Panc1 (cell line): Measurements from ENCODE around the gene IL37. TPM values are rescaled to one million over a fixed set of nuclear protein-coding genes. Genes with fewer than 3 reads are reported as not detected.

Experiments used
- ATAC-seq: fragments of 200-7000 bp; cut with Tn5 transposase; 2 replicates; pipeline ENCODE4 v1.9.1; 2020; ENCODE audit warnings: mild to moderate bottlenecking, moderate library complexity
- BruUV-seq: library from RNA; stranded (reverse); fragments of 400-500 nt; replicated peaks from 2 replicates; lab custom pipeline; 2021; lab: Mats Ljungman, UMichigan
- CTCF ChIA-PET: fragments of 300-600 bp; sonication (Branson Sonifier 250); formaldehyde crosslinking; loops from one replicate; lab custom pipeline; 2022; ENCODE audit warnings: antibody characterized with exemption; lab: Charles Lee
- POLR2A ChIA-PET: fragments of 300-600 bp; sonication (Branson Sonifier 250); formaldehyde crosslinking; loops from one replicate; lab custom pipeline; 2022; ENCODE audit warnings: antibody characterized with exemption; lab: Charles Lee
- DNase-seq: peaks from one replicate; pipeline ENCODE4 v3.0.0-alpha.2; 2010; ENCODE audit warnings: low read depth, low spot score
- H3K27ac ChIP-seq: 2 replicates; pipeline ENCODE4 v1.5.1; 2011; ENCODE audit warnings: mild to moderate bottlenecking, low read length, inconsistent platforms
- H3K27me3 ChIP-seq: fragments of 200-500 bp; sonication (Bioruptor generic); 2 replicates; pipeline ENCODE4 v1.6.0; 2014; ENCODE audit warnings: low read length, inconsistent platforms; ENCODE audit not compliant: control insufficient read depth, insufficient read depth
- H3K36me3 ChIP-seq: fragments of 200-500 bp; sonication (Bioruptor generic); 2 replicates; pipeline ENCODE4 v1.5.1; 2014; ENCODE audit warnings: inconsistent platforms, mild to moderate bottlenecking, low read length, moderate library complexity; ENCODE audit not compliant: control insufficient read depth, insufficient read depth
- H3K4me1 ChIP-seq: 2 replicates; pipeline ENCODE4 v1.5.1; 2011; ENCODE audit warnings: inconsistent platforms, mild to moderate bottlenecking, low read length, moderate library complexity; ENCODE audit not compliant: control insufficient read depth, insufficient read depth
- H3K4me3 ChIP-seq, 2 experiments: 2 replicates each; pipeline ENCODE4 v1.5.1; 2011 to 2012; ENCODE audit warnings: low read depth in 2 of 2, low read length in 2 of 2, mild to moderate bottlenecking in 2 of 2, inconsistent platforms in 1 of 2, moderate library complexity in 1 of 2
- H3K9me3 ChIP-seq: fragments of 200-500 bp; sonication (Bioruptor generic); 2 replicates; pipeline ENCODE4 v1.5.1; 2014; ENCODE audit warnings: low read depth, mild to moderate bottlenecking, inconsistent platforms, low read length, moderate library complexity; ENCODE audit not compliant: control insufficient read depth, insufficient read depth
- CTCF ChIP-seq: fragments of 450-650 bp; IDR thresholded peaks from 2 replicates; pipeline ENCODE4 v1.5.1; 2017; ENCODE audit warnings: mild to moderate bottlenecking
- POLR2AphosphoS5 ChIP-seq: IDR thresholded peaks from 2 replicates; pipeline ENCODE4 v1.6.1; 2012; ENCODE audit warnings: mild to moderate bottlenecking, low read depth, low read length, moderate library complexity
- REST ChIP-seq, 2 experiments: IDR thresholded peaks; 2 replicates each; pipeline ENCODE4 v1.6.1; 2011 to 2012; ENCODE audit warnings: low read depth in 2 of 2, control low read depth in 1 of 2, low read length in 1 of 2, mild to moderate bottlenecking in 1 of 2, moderate library complexity in 1 of 2; ENCODE audit not compliant: insufficient read depth in 1 of 2
- SIN3A ChIP-seq: IDR thresholded peaks from 2 replicates; pipeline ENCODE4 v1.6.1; 2012; ENCODE audit warnings: low read depth, mild to moderate bottlenecking, low read length, moderate library complexity, borderline replicate concordance; ENCODE audit not compliant: insufficient read depth
- TCF7L2 ChIP-seq: IDR thresholded peaks from 2 replicates; pipeline ENCODE4 v1.6.1; 2011; ENCODE audit warnings: mild to moderate bottlenecking, low read depth, low read length, inconsistent platforms
- in situ Hi-C: cut with HindIII; loops from 2 replicates; pipeline ENCODE4 v1.10.0; 2016; ENCODE audit warnings: low sequenced_read_pairs, low pct_unique_long_range_greater_than_20kb
- intact Hi-C: fragments of 100-400 bp; cut with micrococcal nuclease; formaldehyde crosslinking; loops from one replicate; pipeline ENCODE4 v1.10.0; 2022; ENCODE audit not compliant: unreplicated experiment
- total RNA-seq: library from RNA; stranded (reverse); gene quantifications from one replicate; pipeline ENCODE4 v1.2.1, GENCODE V29; 2021; ENCODE audit not compliant: unreplicated experiment

The IL37 gene
- total RNA-seq, 1 experiment from 2014 or later: not detected

- TF ChIP-seq TCF7L2: no peak
- no peak for DNase-seq
- no TSS peak for BruUV-seq
- CTCF ChIA-PET: no interaction called here
- no peaks in the 10 kb centered on the region for H3K9me3 ChIP-seq
- POLR2A ChIA-PET: no interaction called here
- no peak overlapping the region for H3K27ac ChIP-seq
- H3K36me3 ChIP-seq: no peaks in the 10 kb centered on the region
- in situ Hi-C loops (no loop called here), intact Hi-C loops (no loop called here)
- H3K4me3 ChIP-seq: no peak overlapping the region
- no peaks in the 10 kb centered on the region for H3K4me1 ChIP-seq
- no peaks in the 10 kb centered on the region for H3K27me3 ChIP-seq
- no peak for ATAC-seq
Measured at GRCh38 chr2:112917856-112918255, 6.9 kb downstream of the IL37 start.

- Histone ChIP-seq H3K36me3 (no peaks in the 10 kb centered on the region), H3K27ac (no peak overlapping the region), H3K4me3 (no peak overlapping the region), H3K9me3 (no peaks in the 10 kb centered on the region), H3K4me1 (no peaks in the 10 kb centered on the region), H3K27me3 (no peaks in the 10 kb centered on the region)
- BruUV-seq: no TSS peak
- POLR2A ChIA-PET: no interaction called here
- ATAC-seq (no peak), DNase-seq (no peak)
- in situ Hi-C loops (no loop called here), intact Hi-C loops (no loop called here)
- TF ChIP-seq SIN3A: no peak
- no peak for TF ChIP-seq POLR2AphosphoS5
- TF ChIP-seq REST (IDR thresholded peaks at IDR 0.05; ENCODE audit: insufficient read depth in 1 of 2, low read depth in 2 of 2, low read length in 1 of 2): no peak
- no peak for TF ChIP-seq TCF7L2
- TF ChIP-seq CTCF: no peak
- CTCF ChIA-PET: no interaction called here
Measured at GRCh38 chr2:112918256-112918655, 7.3 kb downstream of the IL37 start.

GRCh38 chr2:112919086-112919485 is 8.1 kb downstream of the IL37 start:
- DNase-seq (no peak), ATAC-seq (no peak)
- intact Hi-C loops: no loop called here
- Histone ChIP-seq H3K9me3 (no peaks in the 10 kb centered on the region), H3K4me3 (no peak overlapping the region), H3K27ac (no peak overlapping the region), H3K36me3 (no peaks in the 10 kb centered on the region), H3K4me1 (no peaks in the 10 kb centered on the region), H3K27me3 (no peaks in the 10 kb centered on the region; the same call in 1 of the 2 replicates)
- ChIA-PET CTCF (no interaction called here), POLR2A (no interaction called here)
- TF ChIP-seq REST (IDR thresholded peaks at IDR 0.05; ENCODE audit: insufficient read depth in 1 of 2, low read depth in 2 of 2, low read length in 1 of 2) (no peak), POLR2AphosphoS5 (no peak), CTCF (no peak), TCF7L2 (no peak), SIN3A (no peak)
- in situ Hi-C loops: no loop called here
- no TSS peak for BruUV-seq
